NOMO-1 treated with DMSO at 0.1 percent for 48 hours (cell line): Measurements from ENCODE around the gene KANTR.
A peak's percentile ranks its signal among the peaks of the same experiment; 100 is the strongest.

ENCODE experiments used
- DNase-seq: peaks from one replicate; lab custom pipeline; 2025; ENCODE audit not compliant: unreplicated experiment; lab: John Stamatoyannopoulos, UW

Gene KANTR, protein sequence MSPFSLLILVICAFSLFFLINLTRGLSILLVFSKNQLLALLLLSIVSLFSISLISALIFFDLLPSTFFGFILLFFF

DNA sequence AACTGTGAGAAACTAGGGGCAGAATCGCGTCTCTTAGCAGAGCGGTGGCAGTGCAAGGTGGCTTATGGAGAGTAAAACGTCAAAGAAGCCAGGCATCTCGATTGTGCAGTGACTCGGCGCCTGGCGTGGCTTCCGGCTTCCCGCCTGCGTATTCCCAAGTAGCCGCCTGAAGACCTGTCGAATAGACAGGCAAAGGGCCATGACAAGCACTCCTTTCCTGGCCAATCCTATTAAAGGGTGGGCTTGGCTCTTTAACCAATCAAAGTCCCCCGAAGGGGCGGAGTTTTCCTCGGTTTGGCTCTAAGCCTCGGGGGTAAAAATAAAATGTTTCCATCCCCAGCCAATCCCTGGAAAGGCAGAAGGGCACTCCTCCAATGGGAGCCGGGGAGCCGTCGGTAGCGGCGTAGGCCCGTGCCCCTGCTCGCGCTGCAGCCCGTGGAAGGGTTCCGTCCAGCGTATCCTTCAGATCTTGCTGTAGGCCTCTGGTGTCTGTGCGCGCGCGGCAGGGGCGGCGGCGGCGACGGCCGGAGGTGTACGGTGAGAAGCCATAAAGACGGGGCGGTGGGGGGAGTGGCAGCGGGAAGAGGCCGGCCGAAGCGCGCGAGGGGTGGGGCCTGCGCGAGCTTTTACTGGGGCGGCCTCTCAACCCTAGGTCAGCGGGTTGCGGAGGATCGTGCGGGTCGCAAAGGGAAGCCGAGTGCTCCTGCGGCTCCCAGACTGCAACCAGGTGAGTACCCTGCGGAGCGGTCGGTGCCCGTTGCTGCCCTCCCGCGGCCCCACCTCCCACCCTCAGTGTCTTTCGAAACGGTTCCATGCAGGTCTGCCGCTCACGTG lies at the start of gene KANTR:
TSS of gene KANTR (plus strand) at position 395 of the 834 bp plus-strand sequence. CDS start 30,131 bp downstream, outside the sequence.
- peak; percentile 88 for DNase-seq

DNA sequence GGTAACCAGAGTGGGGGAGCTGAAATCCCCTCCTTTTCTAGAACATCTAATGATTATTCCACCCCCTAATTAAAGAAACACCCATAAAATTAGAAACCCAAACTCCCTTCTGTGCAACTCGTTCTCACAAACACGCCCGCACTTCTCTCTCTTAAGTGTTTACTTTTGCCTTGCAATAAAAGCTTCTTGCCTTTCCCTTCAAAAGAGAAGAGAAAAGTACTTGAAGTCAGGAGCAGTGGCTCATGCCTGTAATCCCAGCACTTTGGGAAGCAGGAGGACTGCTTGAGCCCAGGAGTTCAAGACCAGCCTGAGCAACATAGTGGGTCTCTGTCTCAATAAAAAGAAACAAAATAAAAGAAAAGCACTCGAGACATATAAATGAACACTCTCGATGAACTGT lies 48.9 kb upstream of the KANTR start:
- DNase-seq, result no peak

DNA sequence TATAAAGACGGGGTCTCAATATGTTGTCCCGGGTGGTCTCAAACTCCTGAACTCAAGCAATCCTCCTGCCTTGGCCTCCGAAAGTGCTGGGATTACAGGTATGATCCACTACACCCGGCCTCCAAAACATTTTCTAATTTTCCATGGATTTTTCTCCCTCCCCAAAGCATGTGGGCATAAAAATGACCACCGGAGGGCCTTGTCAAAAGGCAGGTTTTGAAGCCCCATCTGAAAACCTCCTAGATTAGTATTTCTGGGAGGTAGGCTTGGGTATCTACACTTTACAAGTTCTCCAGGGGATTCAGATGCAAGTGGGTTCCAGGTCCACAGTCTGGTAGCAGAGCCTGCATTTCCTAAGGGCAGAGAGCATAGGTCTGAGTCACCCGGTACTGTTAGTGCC lies 46.7 kb upstream of the KANTR start:
- no peak for DNase-seq

DNA sequence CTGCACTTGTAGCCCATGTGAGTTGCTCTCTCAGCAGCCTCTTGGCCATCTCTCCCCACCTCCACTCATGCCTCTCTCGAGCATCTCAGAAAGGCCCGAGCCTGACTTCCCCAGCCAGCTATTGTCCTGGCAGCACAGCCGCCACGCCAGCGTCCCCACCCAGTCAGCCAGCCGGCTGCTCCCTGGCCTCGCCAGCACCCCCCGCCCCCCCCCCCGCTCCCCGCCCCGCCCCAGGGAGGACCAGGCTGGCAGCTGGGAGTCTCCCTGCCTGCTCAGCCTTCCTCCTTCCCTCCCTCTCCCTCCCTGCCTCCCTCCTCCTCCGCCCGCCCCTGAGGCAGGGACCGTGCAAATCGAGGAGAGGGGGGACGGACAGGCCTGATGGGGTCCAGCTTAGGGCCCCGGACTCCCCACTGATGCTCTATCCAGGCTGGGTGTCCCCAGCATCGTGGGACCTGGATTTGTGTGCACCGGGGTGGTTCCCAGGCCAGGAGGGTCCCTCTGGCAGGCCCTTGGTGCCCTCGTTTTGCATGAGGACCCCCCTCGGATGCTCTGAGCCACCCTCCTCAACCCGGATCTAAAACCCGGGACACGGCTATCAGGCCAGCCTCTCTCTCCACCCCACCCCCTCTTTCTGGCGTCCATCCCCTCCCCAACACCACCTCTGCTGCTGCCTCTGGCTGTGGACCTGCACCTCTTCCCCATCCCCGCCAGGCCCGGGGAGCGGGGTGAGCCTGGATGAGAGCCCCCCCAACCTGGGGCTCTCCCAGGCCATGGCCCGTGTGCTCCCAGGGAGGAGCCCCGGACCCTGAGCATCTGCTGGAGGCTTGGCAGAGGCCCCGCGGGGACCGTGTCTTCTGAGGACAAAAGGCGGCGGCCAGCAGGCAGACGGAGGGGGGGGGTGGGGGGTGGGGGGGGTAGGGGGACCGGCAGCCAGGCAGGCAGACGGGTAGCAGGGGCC lies 45.5 kb upstream of the KANTR start, which contains the start of gene GPR173:
TSS of gene GPR173 (plus strand) at position 621 of the 958 bp plus-strand sequence. CDS start 27,833 bp downstream, outside the sequence.
- no peak for DNase-seq

DNA sequence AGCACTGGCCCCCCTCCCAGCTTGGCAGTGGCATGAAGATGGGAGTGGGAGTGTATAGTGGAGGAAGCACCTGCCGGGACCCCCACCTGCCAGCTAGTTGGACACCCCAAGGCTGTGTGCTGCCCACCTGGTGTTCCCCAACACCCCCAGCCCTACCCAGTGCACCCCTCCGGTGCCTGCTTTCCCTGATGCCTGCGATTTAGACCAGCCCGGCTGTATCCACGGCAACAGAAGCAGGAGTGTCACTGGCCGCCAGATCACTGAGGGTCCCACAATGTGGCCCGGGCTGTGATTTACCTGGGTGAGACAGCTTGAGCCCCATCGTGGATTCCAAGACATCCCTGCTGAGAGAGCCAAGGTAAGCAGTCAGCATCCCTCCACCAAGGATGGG lies 44.8 kb upstream of the KANTR start:
- DNase-seq, result no peak

DNA sequence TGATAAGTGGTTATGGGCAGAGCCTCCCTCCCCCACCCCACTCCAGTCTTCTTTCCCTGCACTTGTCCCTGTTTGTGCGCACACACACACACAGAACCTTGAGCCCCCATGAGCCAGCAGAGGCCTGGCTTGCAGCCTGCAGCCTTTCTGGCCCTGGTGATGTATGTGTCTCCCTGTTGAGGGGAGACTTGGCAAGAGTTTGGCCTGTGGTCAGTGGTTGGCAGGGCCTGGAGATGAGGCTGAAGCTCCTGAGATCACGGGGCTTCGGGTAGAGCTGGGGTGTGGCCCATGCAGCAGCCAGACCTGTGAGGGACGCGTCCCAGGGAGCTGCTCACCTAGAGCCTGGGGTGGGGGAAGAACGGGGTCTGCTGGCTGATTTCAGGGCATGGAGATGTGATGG lies 43.1 kb upstream of the KANTR start:
- DNase-seq, result no peak

DNA sequence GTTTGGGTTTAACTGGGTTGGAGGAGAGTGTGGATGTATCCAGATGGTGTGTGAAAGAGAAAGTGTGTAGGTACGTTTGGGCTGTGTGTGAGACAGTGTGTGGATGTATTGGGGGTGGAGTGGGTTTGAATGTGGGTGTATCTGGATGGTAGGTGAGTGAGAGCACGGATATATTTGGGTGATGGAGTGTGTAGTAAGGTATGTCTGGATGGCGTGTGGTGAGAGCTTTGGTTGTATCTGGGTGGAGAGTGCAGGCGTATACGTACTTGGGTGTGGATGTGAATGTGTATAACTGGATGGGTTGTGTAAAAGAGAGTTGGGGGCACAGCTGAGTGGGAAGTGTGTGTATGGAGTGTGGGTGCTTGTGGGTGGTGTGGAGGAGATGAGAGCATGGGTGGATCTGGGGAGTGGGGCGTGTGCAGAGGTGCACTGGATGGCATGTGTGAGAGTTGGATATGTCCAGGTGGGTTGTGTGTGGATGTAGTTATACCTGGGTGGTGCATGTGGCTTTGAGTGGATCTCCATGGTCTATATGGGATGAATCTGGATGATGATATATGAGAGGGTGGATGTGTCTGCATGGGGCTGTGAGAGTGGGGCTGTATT lies 38.6 kb upstream of the KANTR start:
- no peak for DNase-seq

DNA sequence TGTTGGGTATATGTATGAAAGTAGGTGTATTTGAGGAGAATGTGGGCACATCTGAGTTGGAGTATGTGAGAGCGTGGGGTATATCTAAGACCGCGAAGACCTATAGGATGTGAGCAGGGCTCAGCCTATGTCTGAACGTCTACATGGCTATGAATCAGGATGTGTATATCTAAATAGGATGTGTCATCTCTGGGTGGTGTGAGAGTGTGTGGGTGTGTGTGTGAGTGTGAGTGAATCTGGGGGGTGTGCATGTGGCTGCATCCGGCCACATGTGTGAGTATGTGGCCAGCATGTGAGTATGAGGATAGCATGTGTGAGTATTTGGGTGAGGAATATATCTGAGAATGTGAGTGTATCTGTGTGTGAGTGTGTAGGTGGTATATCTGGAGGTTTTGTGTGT lies 37.6 kb upstream of the KANTR start:
- DNase-seq, result no peak

DNA sequence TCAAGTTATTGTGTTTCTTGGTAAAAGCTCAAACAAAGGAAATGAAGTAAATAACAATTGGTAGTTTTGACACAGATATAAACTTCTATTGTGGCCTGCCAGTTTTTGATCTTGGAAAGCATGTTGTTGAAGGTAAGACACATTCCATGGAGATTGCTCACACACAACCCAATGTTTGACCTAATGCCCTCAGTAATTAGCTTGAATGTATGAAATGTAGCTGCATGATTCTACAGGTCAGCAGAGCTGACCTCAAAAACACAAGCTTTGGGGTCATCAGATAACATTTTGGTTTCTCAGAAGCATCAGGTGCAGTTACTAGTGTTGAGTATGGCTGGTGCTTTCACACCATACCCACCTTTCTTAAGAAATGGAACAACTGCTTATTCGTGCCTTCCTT lies 28.8 kb upstream of the KANTR start:
- no peak for DNase-seq

DNA sequence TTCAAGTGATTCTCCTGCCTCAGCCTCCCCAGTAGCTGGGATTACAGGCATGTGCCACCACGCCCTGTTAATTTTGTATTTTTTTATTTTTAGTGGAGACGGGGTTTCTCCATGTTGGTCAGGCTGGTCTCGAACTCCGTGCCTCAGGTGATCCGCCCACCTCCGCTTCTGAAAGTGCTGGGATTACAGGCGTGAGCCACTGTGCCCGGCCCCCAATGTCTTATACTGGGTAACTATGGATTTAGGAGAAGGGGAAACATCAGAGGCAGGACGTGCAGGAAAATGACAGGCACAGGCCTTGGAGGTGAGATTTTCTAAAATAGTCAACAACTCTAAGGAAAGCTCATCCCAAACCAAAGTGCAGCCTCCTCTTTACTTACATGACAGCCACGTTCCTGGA lies 22.9 kb upstream of the KANTR start:
- no peak for DNase-seq

DNA sequence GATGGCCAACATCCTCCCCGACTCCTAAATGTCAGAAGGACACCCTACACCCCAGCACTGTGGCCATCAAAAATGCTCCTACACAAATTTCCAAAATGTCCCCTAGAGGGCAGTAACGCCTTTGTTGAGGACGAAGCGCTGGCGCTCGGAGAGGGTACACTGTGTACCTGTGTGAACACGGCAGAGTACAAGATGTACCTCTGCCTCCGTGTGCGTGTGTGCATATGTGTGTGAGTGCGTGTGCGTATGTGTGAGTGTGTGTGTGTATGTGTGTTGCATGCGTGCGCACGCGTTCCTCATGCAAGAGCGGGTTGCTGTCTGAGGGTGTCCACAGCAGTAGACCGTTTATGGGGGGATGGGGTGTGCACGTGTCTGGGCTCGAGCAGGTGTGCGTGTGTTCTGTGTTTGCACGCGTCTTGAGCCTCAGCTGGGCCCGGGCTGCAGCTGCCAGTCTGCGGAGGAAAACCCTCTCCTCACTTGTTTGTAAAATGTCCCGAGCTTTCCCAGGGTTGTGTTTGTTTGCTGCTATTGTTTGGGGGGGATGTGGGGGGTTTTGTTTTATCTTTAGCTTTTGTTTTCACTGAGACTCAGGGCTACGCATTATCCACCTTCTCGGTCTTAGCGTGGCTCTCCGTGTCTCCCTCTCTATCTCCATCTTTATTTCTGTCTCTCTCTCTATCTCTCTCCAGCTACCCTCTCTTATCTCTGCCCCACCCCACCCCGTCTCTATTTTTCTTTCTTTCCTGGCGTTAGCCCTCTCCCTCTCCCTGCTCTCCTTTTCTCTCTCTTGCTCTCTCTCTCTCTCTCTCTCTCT lies 22.1 kb upstream of the KANTR start:
- peak; percentile 58 for DNase-seq

DNA sequence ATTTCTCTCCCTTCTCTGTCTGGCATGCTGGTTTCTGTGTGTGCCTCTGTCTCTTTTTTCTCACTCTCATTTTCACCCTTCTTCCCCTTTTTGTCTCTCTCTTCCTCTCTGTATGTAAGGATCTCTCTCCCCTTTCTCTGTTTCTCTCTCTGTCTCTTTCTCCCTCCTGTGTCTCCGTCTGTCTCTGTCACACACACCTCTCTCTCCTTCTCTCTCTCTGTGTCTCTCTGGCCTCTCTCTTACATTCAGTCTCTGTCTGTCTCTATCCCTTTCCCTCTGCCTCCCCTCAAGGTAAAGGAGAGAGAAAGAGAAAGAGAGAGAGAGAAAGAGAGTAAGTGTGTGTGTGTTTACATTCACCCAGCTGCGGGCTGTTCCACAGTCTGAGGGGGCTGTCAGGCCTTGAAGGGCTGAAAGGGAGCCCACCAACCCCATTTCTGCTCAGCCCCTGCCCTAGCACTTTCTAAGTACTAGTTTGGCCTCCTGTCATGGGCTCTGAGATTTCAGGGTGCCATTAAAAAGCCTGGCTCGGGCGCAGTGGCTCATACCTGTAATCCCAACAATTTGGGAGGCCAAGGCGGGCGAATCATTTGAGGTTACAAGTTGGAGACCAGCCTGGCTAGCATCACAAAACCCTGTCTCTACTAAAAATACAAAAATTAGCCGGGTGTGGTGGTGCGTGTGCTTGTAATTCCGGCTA lies 21.4 kb upstream of the KANTR start:
- DNase-seq, result peak; percentile 52

DNA sequence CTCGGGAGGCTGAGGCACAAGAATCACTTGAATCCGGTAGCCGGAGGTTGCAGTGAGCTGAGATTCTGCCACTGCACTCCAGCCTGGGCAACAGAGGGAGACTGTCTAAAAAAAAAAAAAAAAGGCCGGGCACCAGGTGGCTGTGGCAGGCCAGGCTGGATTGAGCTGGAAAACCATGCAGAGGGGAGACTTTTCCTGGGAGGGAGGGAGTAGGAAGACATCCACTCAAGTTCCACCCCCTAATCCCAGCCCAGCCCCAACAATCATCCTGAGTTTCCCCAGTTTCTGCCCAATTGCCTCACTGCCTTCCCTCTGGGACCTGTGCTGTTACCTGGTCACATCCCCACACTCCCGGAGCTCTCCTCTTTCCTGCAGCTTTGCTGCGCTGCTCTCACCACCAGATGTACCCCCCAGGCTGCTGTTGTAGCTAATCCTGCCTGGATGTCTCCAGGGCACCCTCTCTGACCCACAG lies 20.8 kb upstream of the KANTR start:
- DNase-seq, result peak; percentile 11

DNA sequence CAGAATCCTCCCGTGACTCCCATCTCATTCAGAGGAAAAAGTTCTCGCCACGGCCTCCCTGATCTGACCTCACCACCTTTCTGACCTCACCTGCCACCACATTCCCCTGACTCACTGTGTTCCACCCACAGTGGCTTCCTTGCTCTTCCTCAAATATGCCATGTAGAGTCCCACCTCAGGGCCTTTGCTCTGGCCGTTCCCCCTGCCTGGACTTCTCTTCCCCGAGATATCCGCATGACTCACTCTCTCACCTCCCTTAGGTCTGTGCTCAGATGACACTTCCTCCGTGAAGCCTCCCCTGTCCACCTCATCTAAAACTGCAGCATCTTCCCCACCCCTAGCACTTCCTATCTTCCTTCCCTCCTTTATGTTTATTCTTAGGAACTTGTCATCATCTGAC lies 18.9 kb upstream of the KANTR start:
- peak; percentile 44 for DNase-seq

DNA sequence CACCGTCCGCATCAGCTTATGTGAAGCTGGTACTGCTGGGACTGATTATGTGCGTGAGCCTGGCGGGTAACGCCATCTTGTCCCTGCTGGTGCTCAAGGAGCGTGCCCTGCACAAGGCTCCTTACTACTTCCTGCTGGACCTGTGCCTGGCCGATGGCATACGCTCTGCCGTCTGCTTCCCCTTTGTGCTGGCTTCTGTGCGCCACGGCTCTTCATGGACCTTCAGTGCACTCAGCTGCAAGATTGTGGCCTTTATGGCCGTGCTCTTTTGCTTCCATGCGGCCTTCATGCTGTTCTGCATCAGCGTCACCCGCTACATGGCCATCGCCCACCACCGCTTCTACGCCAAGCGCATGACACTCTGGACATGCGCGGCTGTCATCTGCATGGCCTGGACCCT lies 17.3 kb upstream of the KANTR start:
- DNase-seq, result no peak

DNA sequence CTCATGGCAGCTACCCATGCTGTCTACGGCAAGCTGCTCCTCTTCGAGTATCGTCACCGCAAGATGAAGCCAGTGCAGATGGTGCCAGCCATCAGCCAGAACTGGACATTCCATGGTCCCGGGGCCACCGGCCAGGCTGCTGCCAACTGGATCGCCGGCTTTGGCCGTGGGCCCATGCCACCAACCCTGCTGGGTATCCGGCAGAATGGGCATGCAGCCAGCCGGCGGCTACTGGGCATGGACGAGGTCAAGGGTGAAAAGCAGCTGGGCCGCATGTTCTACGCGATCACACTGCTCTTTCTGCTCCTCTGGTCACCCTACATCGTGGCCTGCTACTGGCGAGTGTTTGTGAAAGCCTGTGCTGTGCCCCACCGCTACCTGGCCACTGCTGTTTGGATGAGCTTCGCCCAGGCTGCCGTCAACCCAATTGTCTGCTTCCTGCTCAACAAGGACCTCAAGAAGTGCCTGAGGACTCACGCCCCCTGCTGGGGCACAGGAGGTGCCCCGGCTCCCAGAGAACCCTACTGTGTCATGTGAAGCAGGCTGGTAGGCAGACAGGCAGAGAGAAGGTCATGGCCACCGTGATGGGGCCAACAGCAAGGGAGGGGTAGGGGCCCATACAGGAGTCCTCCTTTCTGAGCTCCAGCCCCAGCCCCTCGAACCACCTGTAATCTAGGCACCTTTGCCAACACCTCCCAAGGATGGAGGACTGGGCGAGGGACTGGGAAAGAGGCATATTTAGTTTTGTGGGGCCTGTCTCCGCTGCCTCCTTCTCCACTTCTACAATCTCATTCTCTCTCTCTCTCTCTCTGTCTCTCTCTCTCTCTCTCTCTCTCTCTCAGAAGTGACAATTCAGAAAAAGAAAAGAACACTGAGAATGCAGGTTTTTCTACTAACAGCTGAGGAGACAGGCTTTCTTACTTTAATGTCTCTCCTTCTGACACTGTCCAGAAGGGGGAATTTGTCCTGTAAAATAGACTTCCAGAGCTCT lies 16.4 kb upstream of the KANTR start:
- DNase-seq, result no peak

DNA sequence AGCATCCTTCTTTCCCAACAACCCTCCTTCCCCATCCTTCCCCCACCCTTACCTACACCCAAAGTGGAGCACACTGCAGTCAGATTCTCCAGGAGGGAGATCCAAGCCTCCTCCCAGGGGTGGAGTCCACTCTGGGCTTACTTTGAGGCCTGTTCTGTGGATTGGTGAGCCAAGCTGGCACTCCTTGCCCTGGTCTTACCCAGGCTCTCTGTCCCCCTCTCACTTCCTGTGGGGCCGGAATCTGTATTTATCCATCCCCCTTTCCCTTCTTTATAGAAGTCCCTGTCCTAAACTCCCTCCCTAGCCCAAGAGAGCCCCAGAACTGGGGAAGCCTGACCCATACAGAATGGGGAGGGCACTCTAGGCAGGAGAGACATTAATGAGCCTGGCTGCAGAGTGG lies 15.0 kb upstream of the KANTR start:
- no peak for DNase-seq
